Measurements from ENCODE around the gene CDH23. TPM values are rescaled to one million over a fixed set of nuclear protein-coding genes. Genes with fewer than 3 reads are reported as not detected.

CDH23 gene
- total and polyA plus RNA-seq, 2 donors (not counting 1 experiment from before 2014, with no cell fraction given) = 0.01 to 0.17 TPM

DNA sequence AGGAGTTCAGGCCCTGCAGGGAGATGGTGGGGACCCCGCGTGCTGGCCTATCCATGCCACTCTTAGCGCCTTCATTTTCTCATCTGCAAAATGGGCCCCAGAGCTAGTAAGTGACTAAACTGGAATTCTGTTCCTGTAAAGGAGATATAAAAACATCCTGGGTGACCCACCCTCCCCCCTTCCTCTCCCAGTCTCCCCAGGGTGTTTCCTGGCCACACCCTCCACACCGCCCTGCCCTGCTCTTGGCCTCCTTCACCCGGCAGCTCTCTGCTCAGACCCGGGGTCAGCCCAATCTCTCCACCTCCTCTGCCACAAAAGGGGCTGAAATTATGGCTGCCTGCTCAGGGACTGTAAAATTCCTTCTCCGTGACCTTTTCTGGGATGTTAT lies 252.2 kb downstream of the CDH23 start:
- Histone ChIP-seq H4K20me1 (ENCODE audit: control insufficient read depth, extremely low read depth, insufficient read depth, low read length) (no peaks in the 10 kb centered on the region), H3K27ac (ENCODE audit: insufficient read depth, low read length) (no peak overlapping the region), H2AFZ (ENCODE audit: low read length) (no peak overlapping the region), H3K4me1 (ENCODE audit: control insufficient read depth, extremely low read depth, insufficient read depth, low read length) (no peaks in the 10 kb centered on the region), H3K79me2 (ENCODE audit: control insufficient read depth, insufficient read depth, low read length) (no peaks in the 10 kb centered on the region), H3K4me2 (ENCODE audit: extremely low read depth, insufficient read depth, low read length) (no peak overlapping the region), H3K27me3 (ENCODE audit: control insufficient read depth, insufficient read depth, low read length) (peaks cover 9% of the 10 kb centered on the region), H3K4me3 (replicated peaks in 1 of 4; ENCODE audit: control extremely low read depth in 1 of 4, insufficient read depth in 1 of 4, low read depth in 3 of 4, low read length in 4 of 4) (no peak overlapping the region), H3K9me3 (ENCODE audit: control insufficient read depth, insufficient read depth, low read depth, low read length) (no peaks in the 10 kb centered on the region), H3K36me3 (ENCODE audit: control insufficient read depth, insufficient read depth, low read length) (no peaks in the 10 kb centered on the region), H3K9ac (ENCODE audit: insufficient read depth, low read length) (no peak overlapping the region)
- no peak for DNase-seq (ENCODE audit: low read depth in 2 of 2)
- TF ChIP-seq, protein P1, sequence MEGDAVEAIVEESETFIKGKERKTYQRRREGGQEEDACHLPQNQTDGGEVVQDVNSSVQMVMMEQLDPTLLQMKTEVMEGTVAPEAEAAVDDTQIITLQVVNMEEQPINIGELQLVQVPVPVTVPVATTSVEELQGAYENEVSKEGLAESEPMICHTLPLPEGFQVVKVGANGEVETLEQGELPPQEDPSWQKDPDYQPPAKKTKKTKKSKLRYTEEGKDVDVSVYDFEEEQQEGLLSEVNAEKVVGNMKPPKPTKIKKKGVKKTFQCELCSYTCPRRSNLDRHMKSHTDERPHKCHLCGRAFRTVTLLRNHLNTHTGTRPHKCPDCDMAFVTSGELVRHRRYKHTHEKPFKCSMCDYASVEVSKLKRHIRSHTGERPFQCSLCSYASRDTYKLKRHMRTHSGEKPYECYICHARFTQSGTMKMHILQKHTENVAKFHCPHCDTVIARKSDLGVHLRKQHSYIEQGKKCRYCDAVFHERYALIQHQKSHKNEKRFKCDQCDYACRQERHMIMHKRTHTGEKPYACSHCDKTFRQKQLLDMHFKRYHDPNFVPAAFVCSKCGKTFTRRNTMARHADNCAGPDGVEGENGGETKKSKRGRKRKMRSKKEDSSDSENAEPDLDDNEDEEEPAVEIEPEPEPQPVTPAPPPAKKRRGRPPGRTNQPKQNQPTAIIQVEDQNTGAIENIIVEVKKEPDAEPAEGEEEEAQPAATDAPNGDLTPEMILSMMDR (conservative IDR thresholded peaks at IDR 0.05 in 1 of 2, IDR thresholded peaks at IDR 0.05 in 1 of 2; ENCODE audit: low read depth in 1 of 2, low read length in 2 of 2) = no peak
- no peak for TF ChIP-seq EZH2 (IDR thresholded peaks at IDR 0.05; ENCODE audit: low read length, missing control alignments)

DNA sequence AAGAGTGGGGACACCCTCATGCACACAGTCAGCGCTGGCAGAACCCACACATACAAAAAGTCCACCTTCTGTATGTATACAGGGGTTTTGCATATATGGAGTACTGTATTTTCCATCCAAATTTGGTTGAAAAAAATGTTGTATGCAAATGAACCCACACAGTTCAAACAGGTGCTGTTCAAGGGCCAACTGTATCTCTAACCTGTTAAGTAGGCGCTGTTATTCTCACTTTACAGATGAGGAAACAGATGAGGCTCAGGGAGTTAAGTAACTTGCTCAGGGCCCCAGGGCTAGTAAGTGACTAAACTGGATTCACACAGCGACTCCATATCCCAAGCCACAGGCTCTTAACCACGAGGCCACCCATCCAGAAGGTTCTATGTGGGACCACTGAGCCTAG lies 252.9 kb downstream of the CDH23 start:
- Histone ChIP-seq H3K9ac (ENCODE audit: insufficient read depth, low read length) (no peak overlapping the region), H2AFZ (ENCODE audit: low read length) (no peak overlapping the region)
- no peak for TF ChIP-seq EZH2 (IDR thresholded peaks at IDR 0.05; ENCODE audit: low read length, missing control alignments)
- TF ChIP-seq, protein P1 (conservative IDR thresholded peaks at IDR 0.05 in 1 of 2, IDR thresholded peaks at IDR 0.05 in 1 of 2; ENCODE audit: low read depth in 1 of 2, low read length in 2 of 2) = no peak

DNA sequence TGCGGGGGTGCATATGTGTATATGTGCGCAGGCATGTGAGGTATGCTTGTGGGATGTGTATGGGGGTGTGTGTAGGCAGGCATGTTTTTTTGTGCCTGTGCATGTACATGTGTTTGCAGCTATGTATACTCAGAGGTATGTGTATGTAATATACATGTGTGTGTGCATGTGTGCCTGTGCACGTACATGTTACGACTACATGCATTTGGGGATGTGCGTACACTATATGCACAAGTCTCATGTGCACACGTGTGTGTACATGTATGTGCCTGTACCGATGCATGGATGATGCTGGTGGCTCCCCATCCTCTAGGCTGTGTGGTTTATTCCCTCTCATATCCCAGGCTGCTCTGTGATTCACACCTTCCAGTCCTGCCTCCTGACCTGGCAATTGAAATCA lies 253.7 kb downstream of the CDH23 start:
- H2AFZ ChIP-seq (ENCODE audit: low read length) = no peak overlapping the region
- H3K27ac ChIP-seq (ENCODE audit: insufficient read depth, low read length) = no peak overlapping the region
- H3K36me3 ChIP-seq (ENCODE audit: control insufficient read depth, insufficient read depth, low read length) = no peaks in the 10 kb centered on the region
- H3K4me3 ChIP-seq (replicated peaks in 1 of 4; ENCODE audit: control extremely low read depth in 1 of 4, insufficient read depth in 1 of 4, low read depth in 3 of 4, low read length in 4 of 4) = no peak overlapping the region
- no peaks in the 10 kb centered on the region for H3K4me1 ChIP-seq (ENCODE audit: control insufficient read depth, extremely low read depth, insufficient read depth, low read length)
- H3K4me2 ChIP-seq (ENCODE audit: extremely low read depth, insufficient read depth, low read length) = no peak overlapping the region
- no peak overlapping the region for H3K9ac ChIP-seq (ENCODE audit: insufficient read depth, low read length)
- no peaks in the 10 kb centered on the region for H3K9me3 ChIP-seq (ENCODE audit: control insufficient read depth, insufficient read depth, low read depth, low read length)
- TF ChIP-seq, protein P1 (conservative IDR thresholded peaks at IDR 0.05 in 1 of 2, IDR thresholded peaks at IDR 0.05 in 1 of 2; ENCODE audit: low read depth in 1 of 2, low read length in 2 of 2) = no peak
- no peak for TF ChIP-seq EZH2 (IDR thresholded peaks at IDR 0.05; ENCODE audit: low read length, missing control alignments)
- H3K79me2 ChIP-seq (ENCODE audit: control insufficient read depth, insufficient read depth, low read length) = no peaks in the 10 kb centered on the region
- no peaks in the 10 kb centered on the region for H4K20me1 ChIP-seq (ENCODE audit: control insufficient read depth, extremely low read depth, insufficient read depth, low read length)
- DNase-seq (ENCODE audit: low read depth in 2 of 2) = no peak
- H3K27me3 ChIP-seq (ENCODE audit: control insufficient read depth, insufficient read depth, low read length) = peaks cover 5% of the 10 kb centered on the region

More for the DNA sequence above, 252.9 kb downstream of the CDH23 start:
- Histone ChIP-seq H3K4me2 (ENCODE audit: extremely low read depth, insufficient read depth, low read length) (no peak overlapping the region), H3K4me3 (replicated peaks in 1 of 4; ENCODE audit: control extremely low read depth in 1 of 4, insufficient read depth in 1 of 4, low read depth in 3 of 4, low read length in 4 of 4) (no peak overlapping the region), H3K4me1 (ENCODE audit: control insufficient read depth, extremely low read depth, insufficient read depth, low read length) (no peaks in the 10 kb centered on the region), H3K27me3 (ENCODE audit: control insufficient read depth, insufficient read depth, low read length) (peaks cover 9% of the 10 kb centered on the region), H3K79me2 (ENCODE audit: control insufficient read depth, insufficient read depth, low read length) (no peaks in the 10 kb centered on the region), H3K36me3 (ENCODE audit: control insufficient read depth, insufficient read depth, low read length) (no peaks in the 10 kb centered on the region), H4K20me1 (ENCODE audit: control insufficient read depth, extremely low read depth, insufficient read depth, low read length) (no peaks in the 10 kb centered on the region), H3K9me3 (ENCODE audit: control insufficient read depth, insufficient read depth, low read depth, low read length) (no peaks in the 10 kb centered on the region), H3K27ac (ENCODE audit: insufficient read depth, low read length) (no peak overlapping the region)
- no peak for DNase-seq (ENCODE audit: low read depth in 2 of 2)

All from fibroblast of lung (primary cell).